IPS-11a (cell line): ENCODE measurements around the gene SAMD4A.

Experiments used
- H3K4me3 ChIP-seq: one replicate; pipeline ENCODE4 v1.5.1; 2013; ENCODE audit warnings: low read depth, low read length, control low read depth

SAMD4A gene

DNA sequence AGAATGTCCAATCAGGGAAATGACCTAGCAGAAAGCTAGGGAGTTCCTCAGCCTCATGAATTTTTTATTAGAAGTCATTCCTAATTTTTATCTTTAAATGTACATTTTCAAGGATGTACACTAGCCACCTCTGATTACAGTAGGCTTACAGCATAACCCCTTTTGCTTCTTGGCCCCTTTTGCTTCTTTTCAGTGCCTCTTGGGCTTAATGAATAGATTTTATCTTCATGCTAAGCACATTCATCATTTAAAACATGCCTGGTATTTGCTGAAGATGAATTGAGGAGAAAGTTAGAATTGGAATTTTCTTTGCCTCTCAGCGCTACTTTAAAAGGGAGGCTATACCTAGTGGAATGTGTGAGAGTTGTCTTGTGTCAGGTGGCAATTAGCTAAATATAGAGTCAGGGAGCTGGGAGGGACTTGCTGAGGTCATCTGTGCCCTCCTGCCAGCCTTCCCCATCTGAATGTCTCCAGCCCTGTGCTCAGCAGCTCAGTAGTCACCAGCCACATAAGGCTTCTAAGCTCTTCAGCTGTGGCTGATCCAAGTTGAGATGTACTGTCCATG is 132.1 kb downstream of the SAMD4A start:
- H3K4me3 ChIP-seq = no peak overlapping the region

DNA sequence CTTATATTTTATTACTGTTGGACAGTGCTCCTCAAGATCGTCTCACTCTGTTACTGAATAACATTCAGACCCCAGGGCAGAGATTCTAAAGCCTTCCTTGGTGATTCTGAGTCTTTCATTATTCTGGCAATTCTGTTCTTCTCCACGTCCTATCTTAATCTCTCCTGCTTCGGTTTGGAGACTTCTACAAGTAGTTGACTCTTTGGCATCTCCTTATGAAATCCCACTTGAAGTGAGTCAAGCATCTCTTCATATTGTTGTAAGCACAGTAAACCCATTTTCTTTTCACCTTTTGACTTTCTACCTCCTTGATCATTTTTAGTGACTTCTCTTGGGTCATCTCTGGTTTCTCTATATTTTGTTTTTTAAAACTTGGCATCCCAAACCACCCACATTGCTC is 132.8 kb downstream of the SAMD4A start:
- H3K4me3 ChIP-seq = no peak overlapping the region

DNA sequence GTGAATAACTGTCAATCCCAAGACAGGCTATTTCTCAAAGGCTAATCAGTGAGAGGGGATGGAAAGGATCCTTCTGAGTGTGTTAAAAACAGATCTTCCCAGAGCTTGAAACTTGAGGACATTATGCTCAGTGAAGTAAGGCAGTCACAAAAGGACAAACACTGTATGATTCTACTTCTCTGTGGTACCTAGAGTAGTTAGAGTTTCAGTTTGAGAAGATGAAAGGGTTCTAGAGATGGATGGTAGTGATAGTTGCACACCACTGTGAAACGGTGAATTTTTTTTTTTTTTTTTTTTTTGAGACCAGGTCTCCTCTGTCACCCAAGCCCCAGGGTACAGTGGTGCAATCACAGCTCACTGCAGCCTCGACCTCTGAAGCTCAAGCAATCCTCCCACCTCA is 133.8 kb downstream of the SAMD4A start:
- H3K4me3 ChIP-seq = no peak overlapping the region

DNA sequence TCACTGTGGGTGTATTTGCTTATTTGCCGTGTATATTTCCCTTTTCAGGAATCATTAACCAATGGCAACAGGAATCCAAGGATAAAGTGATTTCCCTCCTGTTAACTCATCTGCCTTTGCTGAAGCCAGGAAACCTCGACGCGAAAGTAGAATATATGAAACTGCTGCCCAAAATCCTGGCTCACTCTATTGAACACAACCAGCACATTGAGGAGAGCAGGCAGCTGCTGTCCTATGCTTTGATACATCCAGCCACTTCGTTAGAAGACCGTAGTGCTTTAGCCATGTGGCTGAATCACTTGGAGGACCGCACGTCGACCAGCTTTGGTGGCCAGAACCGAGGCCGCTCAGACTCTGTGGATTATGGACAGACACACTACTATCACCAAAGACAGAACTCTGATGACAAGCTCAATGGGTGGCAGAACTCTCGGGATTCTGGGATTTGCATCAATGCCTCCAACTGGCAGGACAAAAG is 135.1 kb downstream of the SAMD4A start:
- H3K4me3 ChIP-seq = no peak overlapping the region

DNA sequence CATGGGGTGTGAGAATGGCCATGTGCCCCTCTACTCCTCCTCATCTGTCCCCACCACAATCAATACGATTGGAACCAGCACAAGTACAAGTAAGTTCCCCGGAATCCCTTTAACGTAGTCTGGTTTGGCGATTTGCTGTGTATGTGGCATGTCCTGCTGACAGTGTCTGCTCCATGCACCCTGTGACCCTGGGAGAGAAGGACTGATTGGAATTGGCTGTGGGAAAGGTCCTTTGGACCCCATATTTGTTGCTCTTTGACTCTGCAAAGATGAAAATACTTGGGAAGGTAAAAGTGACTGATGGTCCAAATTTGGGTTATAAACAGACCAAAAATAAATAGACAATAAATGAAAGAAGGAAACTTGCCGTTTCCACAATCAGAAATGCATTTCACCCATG is 135.6 kb downstream of the SAMD4A start:
- H3K4me3 ChIP-seq = no peak overlapping the region

DNA sequence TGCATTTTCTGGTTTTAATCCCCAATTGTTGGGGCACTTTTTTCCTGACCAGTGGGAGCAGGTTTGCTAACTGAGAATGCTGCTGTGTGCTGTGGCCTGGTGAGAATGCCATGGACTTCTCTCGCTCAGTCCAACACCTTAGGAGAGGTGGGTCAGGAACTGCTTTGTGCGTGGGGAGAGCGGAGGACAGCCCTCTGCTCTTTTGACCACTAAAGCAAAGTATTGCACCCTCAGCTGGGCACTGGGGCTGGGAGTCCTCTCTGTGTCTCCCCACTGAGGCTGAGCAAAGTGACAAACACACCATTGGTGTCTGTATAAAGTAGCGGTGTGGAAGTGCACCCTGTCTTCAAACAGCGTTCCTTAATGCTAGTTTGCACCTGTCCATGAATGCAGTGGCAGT is 136.2 kb downstream of the SAMD4A start:
- H3K4me3 ChIP-seq = no peak overlapping the region

DNA sequence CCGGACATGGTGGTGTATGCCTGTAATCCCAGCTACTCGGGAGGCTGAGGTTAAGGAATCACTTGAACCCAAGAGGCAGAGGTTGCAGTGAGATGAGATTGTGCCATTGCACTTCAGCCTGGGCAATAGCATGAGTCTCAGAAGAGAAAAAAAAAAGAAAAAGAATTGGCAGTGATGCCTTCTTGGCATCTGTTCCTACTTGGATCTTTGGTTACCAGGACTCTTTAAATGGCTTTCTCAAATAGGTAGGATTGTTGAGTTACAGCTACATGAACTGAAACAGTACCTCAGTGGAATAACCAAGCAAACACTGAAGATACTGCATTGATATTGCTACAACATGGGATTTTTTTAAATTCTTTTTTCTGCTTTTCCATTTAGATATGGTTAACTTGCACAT is 136.8 kb downstream of the SAMD4A start:
- H3K4me3 ChIP-seq = no peak overlapping the region

DNA sequence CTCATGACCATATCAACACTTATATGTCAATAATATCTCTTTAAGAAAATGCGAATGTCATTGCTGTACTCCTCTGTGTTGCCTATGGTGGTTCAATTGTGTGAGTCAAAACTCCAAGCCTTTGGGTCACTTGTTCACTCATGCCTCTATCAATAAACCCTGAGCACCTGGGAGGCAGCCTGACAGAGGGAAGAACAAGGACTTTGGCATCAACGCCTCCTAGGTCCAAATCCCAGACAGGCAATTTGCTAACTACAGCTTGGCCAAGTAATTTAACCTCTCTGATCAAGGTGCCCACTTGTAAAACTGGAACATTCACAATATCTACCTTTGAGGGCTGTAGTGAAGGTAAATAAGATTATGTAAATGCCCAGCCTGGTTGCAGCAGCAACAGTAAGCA is 137.8 kb downstream of the SAMD4A start:
- no peak overlapping the region for H3K4me3 ChIP-seq

DNA sequence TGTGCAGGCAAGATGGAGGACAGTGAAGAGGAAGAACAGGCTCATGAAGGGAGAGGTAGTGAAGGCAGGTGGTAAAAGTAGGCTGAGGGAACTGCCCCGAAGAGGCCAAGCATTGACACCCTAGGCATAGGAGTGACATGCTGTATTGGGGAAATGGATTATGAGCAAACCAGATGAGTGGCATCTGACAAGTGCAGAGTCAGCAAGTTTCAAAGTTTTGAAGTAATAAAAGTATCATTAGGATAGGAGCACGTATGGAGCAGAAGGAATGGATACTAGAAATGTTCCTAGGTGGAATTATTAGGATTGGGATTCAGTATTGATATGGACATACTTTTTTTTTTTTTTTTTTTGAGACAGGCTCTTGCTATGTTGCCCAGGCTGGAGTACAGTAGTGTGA is 139.8 kb downstream of the SAMD4A start:
- H3K4me3 ChIP-seq = no peak overlapping the region

DNA sequence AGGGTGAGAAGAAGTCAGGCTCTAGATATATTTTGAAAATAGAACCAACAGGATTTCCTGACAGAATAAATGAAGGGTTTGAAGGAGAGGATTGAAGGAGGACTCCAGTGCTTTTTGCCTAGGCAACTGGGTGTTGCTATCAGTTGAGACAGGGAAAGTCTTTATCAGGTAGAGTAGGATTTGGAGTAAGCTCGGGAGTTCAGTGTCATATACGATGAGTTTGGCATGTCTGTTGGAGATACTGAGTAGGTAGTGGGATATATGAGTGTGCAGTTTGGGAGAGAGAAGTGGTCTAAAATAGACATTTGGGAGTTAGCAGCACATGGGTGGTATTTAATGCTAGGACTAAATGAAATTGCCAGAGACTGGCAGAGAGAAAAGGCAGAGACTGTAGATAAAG is 141.2 kb downstream of the SAMD4A start:
- no peak overlapping the region for H3K4me3 ChIP-seq

DNA sequence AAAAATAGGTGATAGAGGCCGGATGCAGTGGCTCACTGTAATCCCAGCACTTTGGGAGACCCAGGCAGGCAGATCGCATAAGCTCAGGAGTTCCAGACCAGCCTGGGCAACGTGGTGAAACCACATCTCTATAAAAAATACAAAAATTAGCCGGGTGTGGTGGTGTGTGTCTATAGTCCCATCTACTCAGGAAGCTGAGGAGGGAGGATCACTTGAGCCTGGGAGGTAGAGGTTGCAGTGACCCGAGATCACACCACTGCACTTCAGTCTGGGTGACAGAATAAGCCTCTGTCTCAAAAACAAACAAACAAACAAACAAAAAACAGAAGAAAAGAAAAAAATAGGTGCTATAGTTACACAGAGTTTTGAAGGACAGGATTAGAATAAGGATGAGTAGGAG is 142.1 kb downstream of the SAMD4A start:
- H3K4me3 ChIP-seq = no peak overlapping the region

DNA sequence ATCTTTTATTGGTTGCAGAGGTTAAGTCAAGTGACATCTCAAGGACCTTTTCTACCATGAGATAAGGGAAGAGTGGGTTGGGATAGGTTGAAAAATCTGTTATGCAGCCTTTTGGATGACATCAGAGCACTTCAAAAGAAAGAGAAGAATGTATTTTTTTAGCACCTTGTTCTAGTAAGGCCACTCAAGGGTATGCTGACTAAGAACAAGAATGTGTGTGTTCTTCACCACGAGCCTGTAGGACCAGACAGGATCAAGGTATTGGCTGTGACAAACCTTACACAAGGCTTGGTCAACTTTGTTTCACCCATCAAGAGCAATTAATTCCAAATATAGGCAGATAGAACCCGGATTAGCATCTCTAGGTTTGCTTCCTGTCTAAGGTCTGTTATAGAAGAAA is 142.5 kb downstream of the SAMD4A start:
- no peak overlapping the region for H3K4me3 ChIP-seq

DNA sequence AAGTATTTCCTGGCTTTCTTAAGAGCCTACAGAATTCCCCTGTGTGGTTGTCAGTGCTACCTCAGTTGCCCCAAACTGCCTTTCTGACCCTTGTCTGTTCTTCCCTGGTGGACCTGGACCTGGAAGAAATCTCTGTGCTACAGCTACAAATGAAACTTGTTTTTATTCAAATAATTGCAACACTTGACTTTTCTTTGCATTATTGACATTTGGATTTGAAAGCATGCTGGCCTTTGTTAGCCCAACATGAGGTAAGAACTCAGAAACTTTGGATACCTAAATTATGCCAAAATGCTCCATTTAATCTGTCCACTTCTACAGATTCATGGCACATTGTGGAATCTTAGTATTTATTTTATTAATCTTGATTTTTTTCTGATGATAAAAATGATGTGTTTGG is 142.9 kb downstream of the SAMD4A start:
- no peak overlapping the region for H3K4me3 ChIP-seq

DNA sequence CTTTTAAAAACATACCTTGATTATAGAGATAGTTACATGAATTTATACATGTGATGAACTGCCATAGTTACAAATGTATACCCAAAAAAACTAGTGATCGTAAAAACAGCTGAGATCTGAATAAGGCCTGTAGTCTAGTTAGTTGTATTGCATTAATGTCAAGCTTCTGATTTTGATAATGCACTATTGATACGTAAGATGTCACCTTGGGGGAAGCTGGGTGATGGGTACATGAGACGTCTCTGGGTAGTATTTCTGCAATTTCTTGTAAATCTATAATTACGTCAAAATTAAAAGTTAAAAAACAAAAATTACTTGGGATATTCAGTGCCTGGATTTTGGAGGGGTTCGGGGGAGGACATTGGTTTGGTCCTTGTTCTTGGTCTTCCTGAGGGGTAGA is 144.4 kb downstream of the SAMD4A start:
- no peak overlapping the region for H3K4me3 ChIP-seq

DNA sequence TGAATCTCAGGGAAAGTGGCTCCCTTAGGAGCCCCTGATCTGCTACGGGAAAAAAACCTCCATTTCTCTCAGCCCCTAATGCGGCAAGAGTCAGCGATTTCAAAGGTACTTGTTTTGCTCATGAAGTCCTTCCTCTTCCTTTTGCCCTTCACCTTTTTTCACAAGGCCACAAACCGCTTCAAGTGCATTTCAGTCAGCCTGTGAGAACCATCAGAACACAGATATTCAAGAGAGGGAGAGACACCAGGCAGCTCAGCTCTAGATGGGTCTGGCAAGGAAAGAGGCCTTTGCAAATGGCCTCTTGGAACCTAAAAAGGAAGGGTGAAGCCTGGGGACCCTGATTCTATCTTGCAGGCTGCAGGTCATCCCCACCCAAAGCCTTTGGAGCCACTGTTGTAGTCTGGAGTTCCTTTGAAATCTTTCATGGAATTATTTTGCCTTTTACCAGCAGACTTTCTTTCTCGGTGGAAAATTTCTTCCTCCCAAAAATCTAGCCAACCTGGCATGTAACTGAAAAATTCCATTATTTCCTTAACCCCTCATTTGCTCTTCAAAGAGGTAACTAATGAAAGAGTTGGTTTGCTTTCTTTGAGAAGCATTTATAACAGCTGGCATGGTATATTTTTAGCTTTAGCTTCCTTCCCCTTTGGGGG is 145.0 kb downstream of the SAMD4A start:
- no peak overlapping the region for H3K4me3 ChIP-seq

DNA sequence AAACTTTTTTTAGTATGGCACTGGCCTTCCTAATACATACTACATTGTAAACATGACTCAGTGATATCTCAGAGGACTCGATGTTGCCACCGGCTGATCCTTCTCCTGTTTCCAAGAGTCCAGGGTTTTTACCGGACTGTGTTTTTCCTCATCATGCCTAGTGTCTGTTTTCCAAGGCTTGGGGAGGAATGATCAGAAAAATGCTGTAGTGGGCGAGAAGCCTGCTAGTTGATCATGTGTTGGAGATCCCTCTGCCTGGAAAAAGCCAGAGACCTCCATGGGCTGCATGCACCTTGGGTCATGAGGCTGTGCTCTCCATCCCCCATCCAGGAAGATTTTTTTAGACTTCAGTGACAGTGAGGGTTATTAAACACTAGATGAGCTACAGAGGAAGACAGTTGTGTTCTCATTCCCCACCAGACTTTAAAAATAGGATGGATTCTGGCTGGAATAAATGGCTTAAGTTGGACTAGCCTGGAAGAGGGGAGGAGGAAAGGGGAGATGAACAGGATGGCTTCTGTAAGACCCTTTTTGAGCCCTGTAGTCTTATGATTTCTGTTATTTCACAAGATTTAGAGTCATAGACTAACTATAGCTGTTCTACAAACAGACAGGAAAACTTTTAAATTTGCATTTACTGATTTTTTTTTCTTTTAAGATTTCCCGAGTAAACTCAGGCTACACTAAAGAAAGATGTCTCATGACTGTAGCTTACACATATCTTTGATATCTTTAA is 145.7 kb downstream of the SAMD4A start:
- H3K4me3 ChIP-seq = no peak overlapping the region

DNA sequence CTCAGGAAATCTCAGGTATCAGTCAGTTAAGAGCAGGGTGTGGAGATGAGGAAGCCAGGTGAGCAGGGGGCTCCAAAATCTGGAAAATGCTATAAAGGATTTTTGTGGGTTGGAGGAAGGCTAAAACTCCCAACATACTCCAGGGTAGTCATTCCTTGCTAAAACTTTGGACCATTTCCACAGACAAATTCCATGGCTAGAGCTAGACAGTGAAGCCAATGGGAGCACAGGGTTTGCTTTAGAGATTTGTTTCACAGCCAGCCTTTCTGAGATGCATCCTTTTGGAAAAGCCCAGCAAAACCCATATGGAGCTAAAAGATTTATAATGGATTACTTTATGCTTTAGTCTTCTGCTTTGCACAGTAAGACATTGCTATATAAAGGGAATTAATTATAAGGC is 146.5 kb downstream of the SAMD4A start:
- H3K4me3 ChIP-seq = no peak overlapping the region

DNA sequence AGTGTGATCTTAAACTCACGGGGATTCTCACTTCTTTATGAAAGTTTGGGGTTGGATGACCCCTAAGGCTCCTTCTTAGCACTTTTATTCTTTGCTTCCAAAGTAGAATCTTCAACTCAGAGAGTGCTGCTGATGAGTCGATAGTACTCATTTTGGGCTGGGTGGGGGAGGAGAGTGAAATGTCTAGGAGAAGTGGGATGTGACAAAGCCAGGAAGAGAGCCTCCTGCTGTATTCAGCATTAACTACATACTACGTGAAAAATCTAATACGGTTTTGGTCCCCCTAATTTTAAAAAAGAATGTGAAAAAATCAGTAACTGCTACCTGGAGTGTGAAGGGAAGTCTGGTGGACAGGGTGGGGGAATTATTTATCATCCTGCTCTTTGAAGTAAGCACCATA is 148.3 kb downstream of the SAMD4A start:
- no peak overlapping the region for H3K4me3 ChIP-seq

DNA sequence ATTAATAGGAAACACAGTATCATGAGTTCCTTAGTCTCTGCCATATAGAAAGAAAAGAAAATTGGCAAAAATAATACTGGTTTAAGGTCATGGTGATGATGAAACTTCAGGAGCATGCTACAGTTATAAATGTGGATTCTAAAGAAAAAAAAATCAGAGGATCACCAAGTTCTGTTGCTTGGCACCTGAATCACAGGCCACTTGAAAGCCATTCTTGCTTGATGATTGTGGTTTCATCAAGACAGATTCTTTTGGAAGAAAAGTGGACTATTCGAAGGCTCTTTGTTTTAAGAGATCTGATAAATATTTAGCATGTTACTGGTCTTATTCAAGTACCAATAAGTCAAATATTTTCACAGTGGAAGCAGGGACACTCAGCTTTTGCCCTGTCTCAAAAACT is 148.9 kb downstream of the SAMD4A start:
- no peak overlapping the region for H3K4me3 ChIP-seq

DNA sequence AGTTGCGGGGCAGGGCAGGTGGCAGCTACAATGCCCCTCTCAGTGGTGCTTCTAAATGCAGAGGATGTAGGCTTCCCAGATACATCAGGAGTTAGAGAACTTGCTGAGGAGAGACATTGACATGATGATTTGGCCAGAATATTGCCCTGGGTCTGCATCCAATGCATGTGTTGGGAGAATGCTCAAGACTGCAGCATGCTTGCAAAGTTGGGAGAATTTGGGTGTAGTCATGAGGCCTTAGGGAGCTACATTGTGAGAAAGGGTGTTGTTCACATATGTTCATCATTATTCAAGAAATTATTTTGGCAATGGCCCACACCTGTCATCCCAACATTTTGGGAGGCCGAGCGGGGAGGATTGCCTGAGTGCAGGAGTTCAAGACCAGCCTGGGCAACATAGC is 149.9 kb downstream of the SAMD4A start:
- no peak overlapping the region for H3K4me3 ChIP-seq

DNA sequence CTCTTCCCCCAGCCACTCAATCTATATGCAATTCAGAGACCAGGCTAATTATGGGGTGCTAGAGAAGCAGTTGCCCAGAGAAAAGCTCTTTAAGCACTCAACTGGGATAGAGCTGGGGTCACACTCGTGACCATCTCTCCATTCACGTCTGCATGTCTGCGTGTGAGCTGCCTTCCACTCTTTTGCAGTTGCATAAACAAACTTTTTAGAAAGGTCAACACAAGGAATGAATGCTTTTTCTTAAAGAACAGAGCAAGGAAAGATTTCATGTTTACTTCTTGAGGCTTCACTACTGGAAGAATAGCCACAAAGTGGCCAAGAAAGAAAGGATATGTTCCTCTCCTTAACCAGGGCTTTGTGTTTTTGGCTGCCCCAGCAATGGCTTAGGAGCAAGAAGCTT is 151.1 kb downstream of the SAMD4A start:
- no peak overlapping the region for H3K4me3 ChIP-seq

DNA sequence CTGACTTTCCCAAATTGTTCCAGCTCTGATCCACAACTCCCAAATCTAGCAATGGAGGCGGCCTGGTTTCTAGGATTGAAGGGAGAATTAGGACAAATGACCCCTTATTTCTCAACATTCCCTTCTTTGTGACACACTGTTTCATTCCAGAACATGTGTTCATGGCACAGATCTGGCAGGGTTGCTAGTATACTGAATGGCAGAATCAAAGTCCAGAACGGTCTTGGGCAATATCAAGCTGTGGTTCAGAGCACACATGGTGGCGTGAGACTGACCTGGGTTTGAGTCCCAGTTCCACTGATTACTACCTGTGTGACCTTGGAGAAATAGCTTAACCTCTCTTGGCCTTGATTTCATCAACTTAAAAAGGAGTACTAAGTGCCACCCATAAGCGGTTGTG is 152.5 kb downstream of the SAMD4A start:
- no peak overlapping the region for H3K4me3 ChIP-seq
